HepG2 (cell line): Measurements from ENCODE around the gene STXBP4. TPM values are rescaled to one million over a fixed set of nuclear protein-coding genes. Genes with fewer than 3 reads are reported as not detected.
A peak's percentile ranks its signal among the peaks of the same experiment; 100 is the strongest.

Source experiments
- ATAC-seq: fragments of 200-7000 bp; cut with Tn5 transposase; 3 replicates; pipeline ENCODE4 v1.9.1; 2020; ENCODE audit warnings: mild to moderate bottlenecking, moderate library complexity
- BruUV-seq: library from RNA; stranded (reverse); fragments of 400-500 nt; replicated peaks from 2 replicates; lab custom pipeline; 2021; lab: Mats Ljungman, UMichigan
- CTCF ChIA-PET: fragments of 300-600 bp; formaldehyde crosslinking; extraction: SDS; loops from one replicate; lab custom pipeline; 2021; ENCODE audit warnings: low total read pairs, inconsistent platforms, low intra/inter-chr PET ratio; lab: Yijun Ruan, JAX
- POLR2A ChIA-PET: fragments of 350-600 bp; sonication (Branson Sonifier 250); formaldehyde crosslinking; loops from one replicate; lab custom pipeline; 2020; ENCODE audit warnings: antibody characterized with exemption, inconsistent platforms; lab: Yijun Ruan, JAX
- DNase-seq: peaks from one replicate; pipeline ENCODE4 v3.0.0-alpha.2; 2015; ENCODE audit warnings: low spot score
- FAIRE-seq: peaks from 3 replicates; lab custom pipeline; 2011; peaks lifted over from hg19 to GRCh38; lab: Jason Lieb, UNC
- H2AFZ ChIP-seq: one replicate; pipeline ENCODE4 v1.6.1; 2011; ENCODE audit warnings: low read length, inconsistent platforms
- H3K27ac ChIP-seq: fragments of 300-600 bp; 3 replicates; pipeline ENCODE4 v1.8.0; 2011; ENCODE audit warnings: mixed run types, mild to moderate bottlenecking, mixed read lengths, low read length, inconsistent platforms; ENCODE audit not compliant: insufficient read depth; ENCODE audit errors: extremely low read length
- H3K27me3 ChIP-seq, 2 experiments: fragments of 200-600 bp in 1 of 2; 2 replicates in 1 of 2; 3 replicates in 1 of 2; pipeline versions ENCODE4 v1.6.0 to v1.8.0; 2011; ENCODE audit warnings: low read length in 2 of 2, mild to moderate bottlenecking in 2 of 2, moderate library complexity in 2 of 2, inconsistent platforms in 1 of 2; ENCODE audit not compliant: insufficient read depth in 2 of 2, control insufficient read depth in 1 of 2
- H3K36me3 ChIP-seq, 2 experiments: fragments of 200-600 bp in 1 of 2; replicated peaks in 1 of 2; 2 replicates in 1 of 2; 3 replicates in 1 of 2; pipeline versions ENCODE4 v1.5.1 to v1.8.0; 2011; ENCODE audit warnings: low read length in 2 of 2, inconsistent platforms in 1 of 2; ENCODE audit not compliant: insufficient read depth in 2 of 2, control insufficient read depth in 1 of 2
- H3K4me1 ChIP-seq: 2 replicates; pipeline ENCODE4 v1.5.1; 2012; ENCODE audit warnings: low read length, inconsistent platforms; ENCODE audit not compliant: insufficient read depth
- H3K4me2 ChIP-seq: 2 replicates; pipeline ENCODE4 v1.6.0; 2011; ENCODE audit warnings: low read depth, low read length, inconsistent platforms
- H3K4me3 ChIP-seq, 3 experiments: fragments of 200-600 bp in 1 of 3; sonication (generic), shearing (Covaris generic) in 1 of 3; replicated peaks in 1 of 3; 2 replicates each; pipeline ENCODE4 v1.5.1; 2011 to 2016; ENCODE audit warnings: low read length in 3 of 3, inconsistent platforms in 2 of 3, low read depth in 2 of 3, mild to moderate bottlenecking in 2 of 3, control low read depth in 1 of 3, mixed read lengths in 1 of 3; ENCODE audit not compliant: insufficient read depth in 1 of 3
- H3K79me2 ChIP-seq: one replicate; pipeline ENCODE4 v1.6.1; 2011; ENCODE audit warnings: low read length, inconsistent platforms; ENCODE audit not compliant: insufficient read depth
- H3K9ac ChIP-seq: 2 replicates; pipeline ENCODE4 v1.6.0; 2011; ENCODE audit warnings: mild to moderate bottlenecking, low read depth, low read length, inconsistent platforms; ENCODE audit not compliant: insufficient read depth
- H3K9me3 ChIP-seq: 2 replicates; pipeline ENCODE4 v1.5.1; 2012; ENCODE audit warnings: mild to moderate bottlenecking, low read length
- H4K20me1 ChIP-seq: 2 replicates; pipeline ENCODE4 v1.6.0; 2011; ENCODE audit warnings: inconsistent platforms, mild to moderate bottlenecking, low read length, moderate library complexity; ENCODE audit not compliant: insufficient read depth
- FOSL1 ChIP-seq: sonication (generic); formaldehyde crosslinking; IDR thresholded peaks from 2 replicates; pipeline ENCODE4 v1.9.0; 2021; ENCODE audit warnings: missing genetic modification reagents, borderline replicate concordance
- KDM6A ChIP-seq: IDR thresholded peaks from 2 replicates; pipeline ENCODE4 v1.6.1; 2016; ENCODE audit warnings: low read depth
- KLF6 ChIP-seq: IDR thresholded peaks from 2 replicates; pipeline ENCODE4 v1.8.0; 2016; ENCODE audit warnings: missing biosample characterization, missing genetic modification reagents
- NFATC3 ChIP-seq: sonication (generic); formaldehyde crosslinking; IDR thresholded peaks from 2 replicates; pipeline ENCODE4 v1.5.1; 2020; ENCODE audit warnings: mild to moderate bottlenecking, missing genetic modification reagents
- PLRG1 ChIP-seq: fragments of 450-650 bp; conservative IDR thresholded peaks from 2 replicates; pipeline ENCODE4 v1.6.1; 2016
- RFX1 ChIP-seq: fragments of 450-650 bp; IDR thresholded peaks from 2 replicates; pipeline ENCODE4 v1.6.1; 2017
- RFX3 ChIP-seq: IDR thresholded peaks from 2 replicates; pipeline ENCODE4 v1.6.1; 2016; ENCODE audit warnings: missing biosample characterization, missing genetic modification reagents
- ZNF550 ChIP-seq: sonication (generic); formaldehyde crosslinking; IDR thresholded peaks from 2 replicates; pipeline ENCODE4 v1.4.0; 2020; ENCODE audit warnings: mild to moderate bottlenecking, missing genetic modification reagents, borderline replicate concordance
- ZNF616 ChIP-seq: sonication (generic); formaldehyde crosslinking; IDR thresholded peaks from 2 replicates; pipeline ENCODE4 v1.5.0; 2020; ENCODE audit warnings: low read depth, mild to moderate bottlenecking, missing genetic modification reagents
- WGBS: methylation state at CpG from one replicate; pipeline ENCODE4 v1.1.6; 2017; ENCODE audit warnings: low lambda C conversion rate; 5-methylcytosine and 5-hydroxymethylcytosine counted together
- in situ Hi-C: cut with HindIII; loops from 2 replicates; pipeline ENCODE4 v1.10.0; 2017; ENCODE audit warnings: low pct_unique_long_range_greater_than_20kb; ENCODE audit not compliant: extremely low pct_ligation_motif_present
- intact Hi-C: fragments of 100-400 bp; cut with micrococcal nuclease; formaldehyde crosslinking; loops from one replicate; pipeline ENCODE4 v1.10.0; 2022; ENCODE audit not compliant: unreplicated experiment
- polyA plus RNA-seq, 8 experiments: library from polyadenylated mRNA; depleted of rRNA in 3 of 8; stranded (reverse) in 7 of 8; unstranded in 1 of 8; fragments of >200 nt; fragmentation: Illumina TruSeq in 4 of 8; extraction: Trizol in 4 of 8; gene quantifications; 2 replicates each; pipeline versions ENCODE4 v1.2.1 to v1.2.3, GENCODE V29; 2011 to 2016; ENCODE audit warnings: low read depth in 4 of 8, missing spikeins in 1 of 8, mixed read lengths in 1 of 8; ENCODE audit not compliant: insufficient read depth in 1 of 8
- total RNA-seq, 5 experiments: library from RNA; depleted of rRNA; stranded (reverse); fragments of >200 nt; fragmentation: Illumina TruSeq; extraction: Trizol; gene quantifications; 2 replicates each; pipeline ENCODE4 v1.2.3, GENCODE V29; 2016; ENCODE audit warnings: low read depth in 1 of 5
- TF ChIP-seq, protein P1 (sequence below): sonication (generic); formaldehyde crosslinking; conservative IDR thresholded peaks from 2 replicates; pipeline ENCODE4 v1.8.0; 2022; ENCODE audit warnings: low read depth, missing genetic modification reagents
- TF ChIP-seq, protein P2 (sequence below): sonication (generic); formaldehyde crosslinking; IDR thresholded peaks from 2 replicates; pipeline ENCODE4 v1.4.0; 2020; ENCODE audit warnings: missing genetic modification reagents, mild to moderate bottlenecking, borderline replicate concordance
- TF ChIP-seq, protein P3 (sequence below): sonication (generic); formaldehyde crosslinking; IDR thresholded peaks from 2 replicates; pipeline ENCODE4 v1.4.0; 2020; ENCODE audit warnings: missing genetic modification reagents
- TF ChIP-seq, protein P4 (sequence below): sonication (generic); formaldehyde crosslinking; IDR thresholded peaks from 2 replicates; pipeline ENCODE4 v1.4.0; 2020; ENCODE audit warnings: missing genetic modification reagents, borderline replicate concordance

The STXBP4 gene
- total and polyA plus RNA-seq, 2 of the 13 experiments (the other 11 are each of a cell fraction or from before 2014, with no cell fraction given) = 8.5 to 36.1 TPM

DNA sequence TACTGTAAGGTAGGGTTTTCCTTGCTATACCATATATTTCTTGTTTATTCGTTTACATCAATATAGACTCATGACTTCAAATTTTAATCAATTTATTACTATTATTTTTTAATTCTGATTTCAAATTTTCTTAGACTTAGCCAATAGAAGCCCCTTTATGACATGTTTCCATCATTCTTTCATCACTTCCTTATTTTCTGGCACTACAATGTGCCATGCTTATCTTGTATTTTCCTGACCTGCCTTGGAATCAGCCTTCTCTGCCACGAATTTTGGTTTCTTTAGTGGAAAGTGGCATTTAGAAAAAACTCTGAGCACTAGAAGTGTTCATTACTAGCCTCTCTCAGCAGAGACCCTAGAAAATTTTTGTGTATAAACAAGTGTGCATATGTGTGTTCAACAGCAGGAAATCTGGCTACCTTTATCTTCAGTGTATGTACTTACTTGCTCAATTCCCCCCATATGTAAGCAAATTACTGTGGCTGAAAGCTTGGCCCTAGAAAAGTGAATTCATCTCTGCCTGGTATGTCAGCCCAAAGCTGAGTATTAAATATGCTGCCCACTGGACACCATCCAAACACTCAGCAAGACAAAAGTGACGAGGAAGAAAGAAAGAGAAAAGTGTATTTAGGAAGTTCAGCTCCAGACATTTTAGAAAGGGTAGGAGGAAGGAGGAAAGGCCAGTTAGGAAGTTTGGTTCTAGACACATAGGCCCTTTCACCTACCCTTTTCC is 4.0 kb downstream of the STXBP4 start (continued):
- TF ChIP-seq ZNF550 = no peak
- TF ChIP-seq KDM6A (CRISPR knock-in tag) = no peak
- TF ChIP-seq FOSL1 (CRISPR knock-in tag) = no peak
- TF ChIP-seq, protein P1, sequence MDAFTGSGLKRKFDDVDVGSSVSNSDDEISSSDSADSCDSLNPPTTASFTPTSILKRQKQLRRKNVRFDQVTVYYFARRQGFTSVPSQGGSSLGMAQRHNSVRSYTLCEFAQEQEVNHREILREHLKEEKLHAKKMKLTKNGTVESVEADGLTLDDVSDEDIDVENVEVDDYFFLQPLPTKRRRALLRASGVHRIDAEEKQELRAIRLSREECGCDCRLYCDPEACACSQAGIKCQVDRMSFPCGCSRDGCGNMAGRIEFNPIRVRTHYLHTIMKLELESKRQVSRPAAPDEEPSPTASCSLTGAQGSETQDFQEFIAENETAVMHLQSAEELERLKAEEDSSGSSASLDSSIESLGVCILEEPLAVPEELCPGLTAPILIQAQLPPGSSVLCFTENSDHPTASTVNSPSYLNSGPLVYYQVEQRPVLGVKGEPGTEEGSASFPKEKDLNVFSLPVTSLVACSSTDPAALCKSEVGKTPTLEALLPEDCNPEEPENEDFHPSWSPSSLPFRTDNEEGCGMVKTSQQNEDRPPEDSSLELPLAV (CRISPR knock-in tag) = no peak
- TF ChIP-seq ZNF616 = no peak
- TF ChIP-seq NFATC3 (CRISPR knock-in tag) = no peak
- TF ChIP-seq PLRG1 = no peak
- TF ChIP-seq, protein P2, sequence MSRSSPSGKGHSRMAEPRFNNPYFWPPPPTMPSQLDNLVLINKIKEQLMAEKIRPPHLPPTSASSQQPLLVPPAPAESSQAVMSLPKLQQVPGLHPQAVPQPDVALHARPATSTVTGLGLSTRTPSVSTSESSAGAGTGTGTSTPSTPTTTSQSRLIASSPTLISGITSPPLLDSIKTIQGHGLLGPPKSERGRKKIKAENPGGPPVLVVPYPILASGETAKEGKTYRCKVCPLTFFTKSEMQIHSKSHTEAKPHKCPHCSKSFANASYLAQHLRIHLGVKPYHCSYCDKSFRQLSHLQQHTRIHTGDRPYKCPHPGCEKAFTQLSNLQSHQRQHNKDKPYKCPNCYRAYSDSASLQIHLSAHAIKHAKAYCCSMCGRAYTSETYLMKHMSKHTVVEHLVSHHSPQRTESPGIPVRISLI = no peak
- TF ChIP-seq, protein P3, sequence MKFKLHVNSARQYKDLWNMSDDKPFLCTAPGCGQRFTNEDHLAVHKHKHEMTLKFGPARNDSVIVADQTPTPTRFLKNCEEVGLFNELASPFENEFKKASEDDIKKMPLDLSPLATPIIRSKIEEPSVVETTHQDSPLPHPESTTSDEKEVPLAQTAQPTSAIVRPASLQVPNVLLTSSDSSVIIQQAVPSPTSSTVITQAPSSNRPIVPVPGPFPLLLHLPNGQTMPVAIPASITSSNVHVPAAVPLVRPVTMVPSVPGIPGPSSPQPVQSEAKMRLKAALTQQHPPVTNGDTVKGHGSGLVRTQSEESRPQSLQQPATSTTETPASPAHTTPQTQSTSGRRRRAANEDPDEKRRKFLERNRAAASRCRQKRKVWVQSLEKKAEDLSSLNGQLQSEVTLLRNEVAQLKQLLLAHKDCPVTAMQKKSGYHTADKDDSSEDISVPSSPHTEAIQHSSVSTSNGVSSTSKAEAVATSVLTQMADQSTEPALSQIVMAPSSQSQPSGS (CRISPR knock-in tag) = no peak

DNA sequence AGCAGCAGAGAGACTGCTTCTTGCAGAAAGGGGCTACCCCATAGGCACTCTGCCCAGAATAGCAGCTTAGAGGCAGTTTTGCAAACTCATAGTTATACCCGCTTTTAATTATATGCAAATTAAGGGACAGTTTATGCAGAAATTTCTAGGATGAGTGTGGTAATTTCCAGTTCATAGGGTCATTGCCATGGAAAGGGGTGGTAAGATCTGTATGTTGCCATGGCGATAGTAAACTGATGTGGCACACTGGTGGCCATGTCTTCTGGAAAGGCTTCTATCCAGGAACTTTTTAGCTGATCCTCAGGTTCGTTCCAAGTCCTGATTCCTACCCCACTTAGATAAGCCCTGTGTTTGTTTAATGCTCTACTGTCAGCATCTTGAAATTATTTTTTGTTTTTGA is 6.2 kb downstream of the STXBP4 start:
- BruUV-seq = no TSS peak
- TF ChIP-seq, protein P3 (CRISPR knock-in tag) = no peak
- TF ChIP-seq RFX3 (CRISPR knock-in tag) (peak; percentile 80), KLF6 (CRISPR knock-in tag) (no peak), RFX1 (peak; percentile 65)
- TF ChIP-seq, protein P4, sequence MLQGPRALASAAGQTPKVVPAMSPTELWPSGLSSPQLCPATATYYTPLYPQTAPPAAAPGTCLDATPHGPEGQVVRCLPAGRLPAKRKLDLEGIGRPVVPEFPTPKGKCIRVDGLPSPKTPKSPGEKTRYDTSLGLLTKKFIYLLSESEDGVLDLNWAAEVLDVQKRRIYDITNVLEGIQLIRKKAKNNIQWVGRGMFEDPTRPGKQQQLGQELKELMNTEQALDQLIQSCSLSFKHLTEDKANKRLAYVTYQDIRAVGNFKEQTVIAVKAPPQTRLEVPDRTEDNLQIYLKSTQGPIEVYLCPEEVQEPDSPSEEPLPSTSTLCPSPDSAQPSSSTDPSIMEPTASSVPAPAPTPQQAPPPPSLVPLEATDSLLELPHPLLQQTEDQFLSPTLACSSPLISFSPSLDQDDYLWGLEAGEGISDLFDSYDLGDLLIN (CRISPR knock-in tag) = no peak
- in situ Hi-C loops = no loop called here
- Histone ChIP-seq H3K27me3 (no peaks in the 10 kb centered on the region), H2AFZ (no peak overlapping the region), H3K79me2 (peaks cover 98% of the 10 kb centered on the region), H3K9ac (no peak overlapping the region), H3K4me1 (peaks cover 50% of the 10 kb centered on the region), H3K4me3 (no peak overlapping the region), H3K27ac (no peak overlapping the region), H4K20me1 (no peaks in the 10 kb centered on the region), H3K4me2 (no peak overlapping the region), H3K36me3 (no peaks in the 10 kb centered on the region), H3K9me3 (no peaks in the 10 kb centered on the region)
- 96% methylated on average over 3 of the region's 3 CpGs for whole genome bisulfite sequencing
- ATAC-seq (no peak), DNase-seq (no peak), FAIRE-seq (no peak)
- ChIA-PET POLR2A (no interaction called here), CTCF (no interaction called here)
- intact Hi-C loops = no loop called here
